Loucy (cell line): ENCODE results near the gene CXCR5.

Experiments used
- H2AFZ ChIP-seq: fragments of 200-600 bp; sonication (generic); 2 replicates; pipeline ENCODE4 v1.6.0; 2016; ENCODE audit warnings: antibody characterized with exemption, mild to moderate bottlenecking, low read length, moderate library complexity
- H3F3A ChIP-seq: fragments of 200-600 bp; 2 replicates; pipeline ENCODE4 v1.6.0; 2016; ENCODE audit warnings: antibody characterized with exemption, low read depth, mild to moderate bottlenecking
- H3K27me3 ChIP-seq: fragments of 200-600 bp; sonication (generic); 2 replicates; pipeline ENCODE4 v1.6.1; 2014; ENCODE audit warnings: low read length, mild to moderate bottlenecking; ENCODE audit not compliant: insufficient read depth, poor library complexity, severe bottlenecking
- H3K36me3 ChIP-seq: fragments of 200-600 bp; sonication (generic); 2 replicates; pipeline ENCODE4 v1.6.1; 2016; ENCODE audit warnings: low read length; ENCODE audit not compliant: insufficient read depth
- H3K4me1 ChIP-seq: fragments of 200-600 bp; sonication (generic); 2 replicates; pipeline ENCODE4 v1.5.1; 2014; ENCODE audit warnings: low read length, mild to moderate bottlenecking; ENCODE audit not compliant: insufficient read depth, poor library complexity, severe bottlenecking
- H3K4me2 ChIP-seq: fragments of 200-600 bp; sonication (generic); 2 replicates; pipeline ENCODE4 v1.6.0; 2014; ENCODE audit warnings: antibody characterized with exemption, low read length, low read depth, mild to moderate bottlenecking; ENCODE audit not compliant: poor library complexity, severe bottlenecking
- H3K4me3 ChIP-seq: fragments of 200-600 bp; sonication (generic); 2 replicates; pipeline ENCODE4 v1.5.1; 2014; ENCODE audit warnings: low read length, mild to moderate bottlenecking, mixed read lengths; ENCODE audit not compliant: poor library complexity, severe bottlenecking
- H3K79me2 ChIP-seq: fragments of 200-600 bp; sonication (generic); 2 replicates; pipeline ENCODE4 v1.6.1; 2014; ENCODE audit warnings: low read length; ENCODE audit not compliant: insufficient read depth
- H3K9ac ChIP-seq: fragments of 200-600 bp; sonication (generic); 2 replicates; pipeline ENCODE4 v1.6.0; 2014; ENCODE audit warnings: mild to moderate bottlenecking, low read depth, low read length, moderate library complexity; ENCODE audit not compliant: poor library complexity, severe bottlenecking
- H3K9me2 ChIP-seq: fragments of 200-600 bp; sonication (generic); replicated peaks from 2 replicates; pipeline ENCODE4 v1.6.1; 2016; ENCODE audit warnings: low read depth, low read length, mixed read lengths
- H3K9me3 ChIP-seq: fragments of 200-600 bp; sonication (generic); 2 replicates; pipeline ENCODE4 v1.6.1; 2014; ENCODE audit warnings: mild to moderate bottlenecking, antibody characterized with exemption, low read length, low read depth; ENCODE audit not compliant: insufficient read depth
- H4K20me1 ChIP-seq: fragments of 200-600 bp; sonication (generic); 2 replicates; pipeline ENCODE4 v1.6.0; 2014; ENCODE audit warnings: antibody characterized with exemption, low read length, mild to moderate bottlenecking; ENCODE audit not compliant: insufficient read depth, poor library complexity, severe bottlenecking
- EZH2phosphoT487 ChIP-seq: fragments of 200-600 bp; IDR thresholded peaks from 2 replicates; pipeline ENCODE4 v1.6.1; 2018; ENCODE audit warnings: antibody characterized with exemption, mild to moderate bottlenecking, moderate library complexity, borderline replicate concordance
- TF ChIP-seq, protein P1 (sequence below): fragments of 200-600 bp; sonication (generic); conservative IDR thresholded peaks from 2 replicates; pipeline ENCODE4 v1.5.1; 2014; ENCODE audit warnings: mild to moderate bottlenecking, antibody characterized with exemption, low read length

The CXCR5 gene

DNA sequence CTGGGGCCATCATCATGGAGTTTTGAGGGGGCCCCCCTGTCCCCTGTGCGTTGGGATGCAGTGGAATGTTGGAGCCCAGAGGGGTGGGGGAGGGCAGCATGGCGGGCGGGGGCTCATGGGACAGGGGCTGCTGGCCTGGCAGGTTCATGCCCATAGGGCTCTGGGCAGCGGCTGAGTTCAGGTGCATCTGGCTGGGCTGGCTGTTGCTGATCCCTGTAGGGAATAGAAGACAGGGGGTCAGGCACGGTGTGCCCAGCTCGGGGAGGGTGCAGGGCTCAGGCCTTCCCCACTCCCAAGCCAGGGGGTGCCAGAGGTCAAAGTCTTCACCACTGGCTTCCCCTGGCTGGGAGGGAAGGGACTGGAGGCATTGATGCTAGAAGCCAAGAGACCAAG lies 15.6 kb downstream of the CXCR5 start:
- Histone ChIP-seq H3K36me3 (peaks cover 28% of the 10 kb centered on the region; the same call in 1 of the 2 replicates), H3K9me2 (no peaks in the 10 kb centered on the region), H3F3A (no peaks in the 10 kb centered on the region), H3K4me2 (no peak overlapping the region), H3K9me3 (no peaks in the 10 kb centered on the region), H4K20me1 (no peaks in the 10 kb centered on the region), H2AFZ (no peak overlapping the region), H3K27me3 (no peaks in the 10 kb centered on the region), H3K4me3 (no peak overlapping the region), H3K4me1 (no peaks in the 10 kb centered on the region), H3K9ac (no peak overlapping the region), H3K79me2 (no peaks in the 10 kb centered on the region)
- TF ChIP-seq EZH2phosphoT487 = no peak
- TF ChIP-seq, protein P1, sequence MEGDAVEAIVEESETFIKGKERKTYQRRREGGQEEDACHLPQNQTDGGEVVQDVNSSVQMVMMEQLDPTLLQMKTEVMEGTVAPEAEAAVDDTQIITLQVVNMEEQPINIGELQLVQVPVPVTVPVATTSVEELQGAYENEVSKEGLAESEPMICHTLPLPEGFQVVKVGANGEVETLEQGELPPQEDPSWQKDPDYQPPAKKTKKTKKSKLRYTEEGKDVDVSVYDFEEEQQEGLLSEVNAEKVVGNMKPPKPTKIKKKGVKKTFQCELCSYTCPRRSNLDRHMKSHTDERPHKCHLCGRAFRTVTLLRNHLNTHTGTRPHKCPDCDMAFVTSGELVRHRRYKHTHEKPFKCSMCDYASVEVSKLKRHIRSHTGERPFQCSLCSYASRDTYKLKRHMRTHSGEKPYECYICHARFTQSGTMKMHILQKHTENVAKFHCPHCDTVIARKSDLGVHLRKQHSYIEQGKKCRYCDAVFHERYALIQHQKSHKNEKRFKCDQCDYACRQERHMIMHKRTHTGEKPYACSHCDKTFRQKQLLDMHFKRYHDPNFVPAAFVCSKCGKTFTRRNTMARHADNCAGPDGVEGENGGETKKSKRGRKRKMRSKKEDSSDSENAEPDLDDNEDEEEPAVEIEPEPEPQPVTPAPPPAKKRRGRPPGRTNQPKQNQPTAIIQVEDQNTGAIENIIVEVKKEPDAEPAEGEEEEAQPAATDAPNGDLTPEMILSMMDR = no peak

DNA sequence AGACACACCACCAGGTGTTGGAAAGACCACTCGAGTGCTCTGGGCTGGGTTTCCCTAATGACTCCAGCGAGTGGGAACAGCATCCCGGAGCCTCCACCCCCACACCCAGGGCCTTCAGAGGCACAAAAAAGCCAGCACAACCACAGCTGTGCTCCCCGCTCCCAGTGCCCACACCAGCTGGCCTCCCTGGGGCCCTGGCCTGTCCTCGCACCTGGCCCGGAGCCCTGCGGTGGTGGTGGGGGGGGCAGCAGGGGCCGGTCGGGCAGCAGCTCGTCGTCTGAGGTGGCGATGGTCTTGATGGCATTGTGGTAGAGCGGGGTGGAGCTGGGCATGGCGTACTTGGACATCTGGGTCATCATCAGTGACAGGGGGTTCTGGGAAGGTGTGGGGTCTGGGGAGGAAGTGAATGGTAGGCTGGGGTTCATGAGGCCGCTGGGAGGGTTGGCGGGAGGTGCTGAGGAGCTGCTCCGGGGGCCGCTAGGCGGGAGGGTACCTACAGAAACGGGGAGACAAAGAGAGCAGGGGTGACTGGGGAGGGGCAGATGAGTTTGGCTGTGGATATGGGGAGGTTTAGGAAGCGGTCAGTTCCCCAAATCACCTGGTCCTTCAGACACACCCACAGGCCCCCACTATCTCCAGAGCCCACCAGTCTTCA lies 16.1 kb downstream of the CXCR5 start:
- H3K9ac ChIP-seq = no peak overlapping the region
- H3K4me3 ChIP-seq = no peak overlapping the region
- no peaks in the 10 kb centered on the region for H3K79me2 ChIP-seq
- no peaks in the 10 kb centered on the region for H3F3A ChIP-seq
- peaks cover 32% of the 10 kb centered on the region; the same call in 1 of the 2 replicates for H3K36me3 ChIP-seq
- H3K27me3 ChIP-seq = no peaks in the 10 kb centered on the region
- no peaks in the 10 kb centered on the region for H3K4me1 ChIP-seq
- H4K20me1 ChIP-seq = no peaks in the 10 kb centered on the region
- TF ChIP-seq, protein P1 = no peak
- no peak for TF ChIP-seq EZH2phosphoT487
- no peaks in the 10 kb centered on the region for H3K9me2 ChIP-seq
- H3K9me3 ChIP-seq = no peaks in the 10 kb centered on the region
- no peak overlapping the region for H2AFZ ChIP-seq
- H3K4me2 ChIP-seq = no peak overlapping the region

DNA sequence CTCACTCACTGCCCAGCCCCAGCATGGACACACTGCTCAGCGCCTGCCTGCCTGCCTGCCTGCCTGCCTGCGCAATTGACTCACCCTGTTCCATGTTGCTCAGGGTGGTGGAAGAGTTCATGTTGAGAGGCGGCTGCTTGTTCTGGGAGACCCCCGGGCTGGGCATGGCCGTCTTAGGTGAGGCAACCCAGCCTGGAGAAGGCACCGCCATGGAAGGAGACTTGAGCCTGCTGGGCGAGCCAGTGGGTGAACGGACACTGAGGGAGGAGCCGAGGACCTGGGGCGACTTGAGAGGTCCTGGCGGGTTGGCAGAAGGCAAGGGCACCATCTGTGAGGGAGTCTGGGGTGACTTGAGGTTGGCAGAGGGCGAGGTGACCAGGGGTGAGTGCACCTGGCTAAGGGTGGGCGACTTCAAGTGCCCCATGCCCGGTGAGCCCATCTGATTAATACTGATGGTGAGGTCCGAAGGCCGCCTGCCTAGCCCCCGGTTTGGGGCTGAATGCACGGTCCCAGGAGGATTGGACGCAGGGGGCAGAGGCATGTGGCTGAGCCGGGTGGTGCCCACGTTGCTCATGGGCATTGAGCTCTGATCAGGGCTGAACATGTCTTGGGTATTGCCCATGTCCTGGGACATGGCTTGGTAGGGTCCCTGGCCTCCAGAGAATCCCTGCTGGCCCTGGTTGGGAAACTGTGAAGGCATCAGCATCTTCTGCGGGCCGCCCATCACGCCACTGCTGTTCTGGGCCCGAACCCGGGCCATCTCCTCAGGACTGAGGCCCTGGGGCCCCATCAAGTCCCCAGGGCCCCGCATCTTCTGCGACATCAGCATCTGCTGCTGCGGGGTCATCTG lies 17.1 kb downstream of the CXCR5 start:
- Histone ChIP-seq H4K20me1 (no peaks in the 10 kb centered on the region), H3K4me1 (no peaks in the 10 kb centered on the region), H3K4me3 (no peak overlapping the region), H3K27me3 (no peaks in the 10 kb centered on the region), H3K9me2 (no peaks in the 10 kb centered on the region), H3K9ac (no peak overlapping the region), H3F3A (no peaks in the 10 kb centered on the region), H3K36me3 (peaks cover 33% of the 10 kb centered on the region; the same call in 1 of the 2 replicates), H3K9me3 (no peaks in the 10 kb centered on the region), H2AFZ (no peak overlapping the region), H3K79me2 (no peaks in the 10 kb centered on the region), H3K4me2 (no peak overlapping the region)
- TF ChIP-seq, protein P1 = no peak
- no peak for TF ChIP-seq EZH2phosphoT487
